ENCODE measurements around the gene MFSD12. TPM values are rescaled to one million over a fixed set of nuclear protein-coding genes. Genes with fewer than 3 reads are reported as not detected.
A peak's percentile ranks its signal among the peaks of the same experiment; 100 is the strongest.

MFSD12 gene
- total RNA-seq, 1 donor from 2014 or later: 181 TPM

DNA sequence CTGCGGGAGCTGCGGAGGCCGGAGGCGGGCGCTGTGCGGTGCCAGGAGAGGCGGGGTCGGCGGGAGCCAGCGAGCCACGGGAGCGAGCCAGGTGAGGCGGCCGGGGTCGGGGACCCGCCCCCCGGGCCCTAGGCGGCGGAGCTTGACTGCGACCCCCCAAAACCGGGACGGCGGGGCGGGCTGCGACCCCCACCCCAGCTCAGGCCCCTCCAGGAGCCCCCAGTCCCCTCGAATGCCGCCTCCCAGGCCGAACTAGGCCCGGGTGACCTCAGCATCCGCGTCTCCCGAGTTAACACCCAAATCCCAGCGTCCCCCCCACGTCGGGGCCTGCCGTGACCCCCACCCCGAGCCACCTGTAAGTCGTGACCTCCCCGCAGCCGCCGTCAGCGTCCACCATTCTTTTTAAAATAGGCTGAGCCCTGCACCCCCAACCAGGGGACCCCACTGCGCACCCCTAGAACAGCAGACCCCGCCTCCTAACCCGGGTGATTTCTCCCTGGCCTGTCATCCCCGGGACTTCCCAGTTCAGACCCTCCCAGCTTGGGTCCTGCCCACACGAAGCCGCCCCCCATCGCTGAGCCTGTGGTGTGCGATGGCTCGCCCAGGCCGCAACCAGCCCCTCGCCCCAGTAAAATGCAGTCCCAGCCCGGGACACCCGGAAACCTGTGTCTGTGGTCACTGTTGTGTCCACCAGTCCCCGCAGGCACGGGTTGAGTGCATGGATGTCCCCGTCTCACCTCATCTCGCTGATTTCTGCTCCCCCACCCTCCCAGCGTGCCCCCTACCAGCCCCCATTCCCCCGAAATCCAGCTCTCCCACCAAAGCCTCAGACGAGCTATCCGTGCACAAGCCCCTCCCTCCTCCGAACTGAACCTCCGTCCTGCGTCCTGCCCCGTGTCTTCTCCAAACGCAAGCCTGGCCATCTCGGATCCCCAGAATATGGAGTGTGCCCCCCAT is 50.7 kb downstream of the MFSD12 start:
- Histone ChIP-seq H3K9me3 (ENCODE audit: insufficient read depth, low read depth, low read length) (no peaks in the 10 kb centered on the region), H3K27me3 (ENCODE audit: insufficient read depth, low read length) (no peaks in the 10 kb centered on the region), H2AFZ (ENCODE audit: low read depth, low read length) (peak overlapping the region; percentile 25), H4K20me1 (ENCODE audit: insufficient read depth, low read length) (peaks cover 44% of the 10 kb centered on the region), H3K27ac (ENCODE audit: low read depth, low read length) (peak overlapping the region; percentile 80), H3K79me2 (ENCODE audit: insufficient read depth, low read length) (peaks cover 55% of the 10 kb centered on the region), H3K36me3 (ENCODE audit: insufficient read depth, low read length) (no peaks in the 10 kb centered on the region), H3K4me3 (ENCODE audit: insufficient read depth, low read depth, low read length) (peak overlapping the region; percentile 82), H3K4me2 (ENCODE audit: low read length) (peak overlapping the region; percentile 100), H3K4me1 (ENCODE audit: insufficient read depth, low read length) (peaks cover 36% of the 10 kb centered on the region), H3K9ac (ENCODE audit: low read length) (peak overlapping the region; percentile 89)
- H3K27ac Mint-ChIP-seq (ENCODE audit: unreplicated experiment): peak overlapping the region; percentile 93
- H3K36me3 Mint-ChIP-seq (ENCODE audit: low read depth, unreplicated experiment): peaks cover 6% of the 10 kb centered on the region
- TF ChIP-seq, protein P1, sequence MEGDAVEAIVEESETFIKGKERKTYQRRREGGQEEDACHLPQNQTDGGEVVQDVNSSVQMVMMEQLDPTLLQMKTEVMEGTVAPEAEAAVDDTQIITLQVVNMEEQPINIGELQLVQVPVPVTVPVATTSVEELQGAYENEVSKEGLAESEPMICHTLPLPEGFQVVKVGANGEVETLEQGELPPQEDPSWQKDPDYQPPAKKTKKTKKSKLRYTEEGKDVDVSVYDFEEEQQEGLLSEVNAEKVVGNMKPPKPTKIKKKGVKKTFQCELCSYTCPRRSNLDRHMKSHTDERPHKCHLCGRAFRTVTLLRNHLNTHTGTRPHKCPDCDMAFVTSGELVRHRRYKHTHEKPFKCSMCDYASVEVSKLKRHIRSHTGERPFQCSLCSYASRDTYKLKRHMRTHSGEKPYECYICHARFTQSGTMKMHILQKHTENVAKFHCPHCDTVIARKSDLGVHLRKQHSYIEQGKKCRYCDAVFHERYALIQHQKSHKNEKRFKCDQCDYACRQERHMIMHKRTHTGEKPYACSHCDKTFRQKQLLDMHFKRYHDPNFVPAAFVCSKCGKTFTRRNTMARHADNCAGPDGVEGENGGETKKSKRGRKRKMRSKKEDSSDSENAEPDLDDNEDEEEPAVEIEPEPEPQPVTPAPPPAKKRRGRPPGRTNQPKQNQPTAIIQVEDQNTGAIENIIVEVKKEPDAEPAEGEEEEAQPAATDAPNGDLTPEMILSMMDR (IDR thresholded peaks at IDR 0.05; ENCODE audit: insufficient read depth, low read depth, low read length): no peak
- no peak for TF ChIP-seq EZH2 (IDR thresholded peaks at IDR 0.05; ENCODE audit: insufficient read depth, low read length)
- DNase-seq (ENCODE audit: low read depth): no peak
- no peaks in the 10 kb centered on the region for H3K27me3 Mint-ChIP-seq (ENCODE audit: low read depth, unreplicated experiment)
- H3K4me3 Mint-ChIP-seq (ENCODE audit: unreplicated experiment): peak overlapping the region; percentile 94
- peaks cover 24% of the 10 kb centered on the region for H3K4me1 Mint-ChIP-seq (ENCODE audit: low read depth, unreplicated experiment)
- no peaks in the 10 kb centered on the region for H3K9me3 Mint-ChIP-seq (ENCODE audit: unreplicated experiment)
- FAIRE-seq: no peak

DNA sequence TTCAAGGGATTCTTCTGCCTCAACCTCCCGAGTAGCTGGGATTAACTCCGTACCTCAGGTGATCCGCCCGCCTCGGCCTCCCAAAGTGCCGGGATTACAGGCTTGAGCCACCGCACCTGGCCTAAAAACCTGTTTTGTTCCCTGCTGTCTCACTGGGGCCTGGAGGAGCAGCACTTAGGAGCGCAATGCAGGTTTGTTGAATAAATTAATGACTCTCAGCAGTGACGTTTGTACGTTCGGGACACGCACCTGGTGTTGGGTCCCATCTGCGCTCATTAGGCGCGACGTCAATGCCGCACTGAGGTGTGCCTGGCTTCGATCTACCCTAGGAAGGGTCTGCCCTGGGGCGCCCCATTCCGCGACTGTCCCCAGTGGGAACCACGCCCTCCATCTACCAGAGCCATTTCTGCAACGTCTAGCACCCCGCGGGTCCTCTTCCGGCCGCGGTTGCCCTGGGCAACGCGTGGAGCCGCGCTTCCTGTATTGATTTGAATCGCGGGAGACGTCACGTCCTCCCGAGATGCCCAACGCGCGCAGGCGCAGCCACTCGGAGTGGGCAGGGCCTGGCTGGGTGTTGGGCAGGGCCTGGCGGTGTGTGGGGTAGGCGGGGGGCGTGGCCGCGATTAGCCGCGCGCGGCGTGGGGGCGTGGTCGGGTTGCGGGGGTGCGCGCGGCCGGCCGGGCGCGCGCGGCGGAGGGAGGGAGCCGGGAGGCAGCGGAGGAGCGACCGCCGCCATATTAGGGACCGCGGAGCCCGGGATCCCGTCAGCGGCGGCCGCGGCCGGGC is 51.6 kb downstream of the MFSD12 start, which contains the start of gene FZR1:
Gene FZR1 (plus strand): TSS at position 714 of the 786 bp plus-strand sequence. CDS start 16,679 bp downstream, outside the sequence.
- Histone ChIP-seq H3K27ac (ENCODE audit: low read depth, low read length) (peak within 1 kb of the TSS; percentile 89), H3K27me3 (ENCODE audit: insufficient read depth, low read length) (no peaks in the 10 kb centered on the region), H3K4me2 (ENCODE audit: low read length) (peak within 1 kb of the TSS; percentile 100), H3K4me1 (ENCODE audit: insufficient read depth, low read length) (peaks cover 36% of the 10 kb centered on the region), H2AFZ (ENCODE audit: low read depth, low read length) (peak within 1 kb of the TSS; percentile 100), H4K20me1 (ENCODE audit: insufficient read depth, low read length) (peaks cover 35% of the 10 kb centered on the region), H3K9me3 (ENCODE audit: insufficient read depth, low read depth, low read length) (no peaks in the 10 kb centered on the region), H3K79me2 (ENCODE audit: insufficient read depth, low read length) (peaks cover 46% of the 10 kb centered on the region), H3K4me3 (ENCODE audit: insufficient read depth, low read depth, low read length) (peak within 1 kb of the TSS; percentile 85), H3K9ac (ENCODE audit: low read length) (peak within 1 kb of the TSS; percentile 89), H3K36me3 (ENCODE audit: insufficient read depth, low read length) (no peaks in the 10 kb centered on the region)
- Mint-ChIP-seq H3K9me3 (ENCODE audit: unreplicated experiment) (no peaks in the 10 kb centered on the region), H3K27me3 (ENCODE audit: low read depth, unreplicated experiment) (no peaks in the 10 kb centered on the region), H3K36me3 (ENCODE audit: low read depth, unreplicated experiment) (peaks cover 6% of the 10 kb centered on the region), H3K27ac (ENCODE audit: unreplicated experiment) (peak within 1 kb of the TSS; percentile 93), H3K4me1 (ENCODE audit: low read depth, unreplicated experiment) (peaks cover 26% of the 10 kb centered on the region), H3K4me3 (ENCODE audit: unreplicated experiment) (peak within 1 kb of the TSS; percentile 94)
- no peak for TF ChIP-seq EZH2 (IDR thresholded peaks at IDR 0.05; ENCODE audit: insufficient read depth, low read length)
- TF ChIP-seq, protein P1 (IDR thresholded peaks at IDR 0.05; ENCODE audit: insufficient read depth, low read depth, low read length): no peak
- DNase-seq (ENCODE audit: low read depth) (peak; percentile 92), FAIRE-seq (peak; percentile 26)

Measured in astrocyte (in vitro differentiated cells and primary cell).